HTERT RPE-1 (cell line): ENCODE results near the gene ALKBH3.

Experiments
- in situ Hi-C: fragments of 300-500 bp; cut with MboI; formaldehyde crosslinking; loops from 4 replicates; pipeline ENCODE4 v1.14.3; 2020; ENCODE audit warnings: low sequenced_read_pairs

ALKBH3 gene

DNA sequence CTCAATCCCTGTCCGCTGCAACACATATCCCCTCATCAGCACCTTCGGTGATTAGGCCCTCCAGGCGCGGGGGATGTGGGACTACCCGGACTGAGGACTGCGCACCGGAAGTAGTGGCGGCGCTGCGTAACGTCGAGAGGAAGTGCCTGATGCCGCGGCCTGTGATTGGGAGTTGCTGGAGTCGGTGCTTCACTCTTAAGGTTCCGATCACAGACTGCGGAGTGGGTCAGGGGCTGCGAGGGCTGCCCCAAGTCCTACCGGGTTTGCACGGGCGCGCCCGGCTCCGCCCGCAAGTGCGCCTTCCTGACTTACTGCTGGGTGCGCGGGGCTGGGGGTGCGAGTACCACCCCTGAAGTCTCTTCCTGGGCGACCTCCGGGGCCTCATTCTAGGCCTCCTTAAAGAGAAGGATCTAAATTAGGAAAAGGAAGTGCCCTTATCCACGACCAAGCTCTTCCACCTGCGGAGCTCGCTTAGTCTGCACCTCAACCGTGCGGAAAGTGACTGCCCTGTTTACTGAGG, at the start of gene ALKBH3:
Gene ALKBH3, plus strand, starts transcription at position 192 of the 520 bp plus-strand sequence. CDS start 1,822 bp downstream, outside the sequence.
- in situ Hi-C loops: no loop called here

DNA sequence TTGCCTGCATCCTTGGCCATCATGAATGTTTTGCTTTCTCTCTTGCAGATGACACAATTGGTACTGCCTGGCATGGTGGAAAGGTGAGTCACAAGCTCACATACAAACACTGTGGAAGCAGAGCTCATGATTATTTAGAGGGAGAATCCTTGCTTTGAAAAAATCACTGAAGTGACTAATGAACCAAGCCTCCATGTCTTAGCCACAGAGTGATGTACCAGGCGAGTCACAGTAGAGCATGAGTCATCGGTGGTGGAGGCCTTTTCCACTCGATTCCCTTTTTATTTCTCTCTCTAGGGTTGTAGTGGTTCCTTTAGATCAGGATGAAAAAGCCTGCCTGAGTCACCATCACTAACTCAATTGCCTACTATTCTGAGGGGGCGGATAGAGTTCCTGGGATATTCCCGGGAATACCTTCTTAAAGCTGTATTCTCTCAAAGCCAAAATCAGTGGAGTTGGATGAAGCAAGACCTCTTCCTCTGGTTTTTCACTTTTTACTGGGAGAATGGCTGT, 49.6 kb upstream of the ALKBH3 start:
- in situ Hi-C loops: no loop called here

DNA sequence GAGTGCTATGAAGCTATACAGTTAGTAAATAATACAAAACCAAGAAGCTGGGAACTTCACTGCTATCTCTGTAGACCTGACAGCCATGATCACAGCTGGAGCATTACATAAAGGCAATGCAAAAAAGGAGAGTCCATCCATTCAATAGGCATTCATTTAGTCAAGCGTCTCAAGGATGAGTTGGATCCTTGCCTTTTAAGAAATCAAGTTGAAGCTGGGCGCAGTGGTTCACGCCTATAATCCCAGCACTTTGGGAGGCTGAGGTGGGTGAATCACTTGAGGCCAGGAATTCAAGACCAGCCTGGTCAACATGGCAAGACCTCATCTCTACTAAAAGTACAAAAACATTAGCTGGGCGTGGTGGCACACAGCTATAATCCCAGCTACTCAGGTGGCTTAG, 48.1 kb upstream of the ALKBH3 start:
- in situ Hi-C loops: no loop called here

GRCh38 chr11:43833657-43834073, 47.0 kb upstream of the ALKBH3 start:
- in situ Hi-C loops: no loop called here

DNA sequence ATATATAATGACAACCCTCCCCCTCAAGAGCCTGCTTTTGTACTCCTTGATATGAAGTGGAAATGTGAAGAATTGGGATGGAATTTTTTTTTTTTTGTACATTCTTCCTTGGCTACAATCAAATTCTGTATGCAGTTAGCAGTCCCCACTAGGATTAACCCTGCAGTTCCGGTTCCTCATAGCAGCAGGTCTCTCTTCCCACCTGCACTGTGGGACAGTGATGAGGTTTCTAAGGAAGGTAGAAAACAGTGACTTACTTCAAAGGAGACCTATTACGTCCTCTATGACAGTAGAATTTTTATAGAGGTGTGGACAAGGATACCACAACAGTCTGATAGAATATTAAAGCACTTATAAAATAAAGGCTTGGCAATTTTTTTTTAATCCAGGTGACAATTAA, 46.3 kb upstream of the ALKBH3 start:
- in situ Hi-C loops: no loop called here

DNA sequence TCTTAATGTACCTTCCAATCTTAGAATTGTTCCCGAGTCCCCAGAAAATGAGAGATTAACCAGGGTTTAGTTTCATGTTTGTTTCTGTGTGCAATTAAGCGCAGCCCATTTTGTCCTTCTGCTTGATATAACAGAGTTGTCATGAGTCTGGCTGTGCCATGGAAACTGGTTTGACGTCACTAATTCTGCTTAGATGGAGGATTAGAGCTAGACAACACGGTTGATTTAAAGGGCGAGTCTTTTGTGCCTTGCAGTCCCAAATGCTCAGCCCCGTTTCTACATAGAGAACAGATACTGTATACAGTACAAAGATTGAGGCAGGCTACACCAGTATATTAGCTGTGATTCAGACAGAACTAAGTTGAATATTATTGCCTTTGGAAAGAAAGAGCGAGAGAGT, 45.5 kb upstream of the ALKBH3 start:
- in situ Hi-C loops: no loop called here

DNA sequence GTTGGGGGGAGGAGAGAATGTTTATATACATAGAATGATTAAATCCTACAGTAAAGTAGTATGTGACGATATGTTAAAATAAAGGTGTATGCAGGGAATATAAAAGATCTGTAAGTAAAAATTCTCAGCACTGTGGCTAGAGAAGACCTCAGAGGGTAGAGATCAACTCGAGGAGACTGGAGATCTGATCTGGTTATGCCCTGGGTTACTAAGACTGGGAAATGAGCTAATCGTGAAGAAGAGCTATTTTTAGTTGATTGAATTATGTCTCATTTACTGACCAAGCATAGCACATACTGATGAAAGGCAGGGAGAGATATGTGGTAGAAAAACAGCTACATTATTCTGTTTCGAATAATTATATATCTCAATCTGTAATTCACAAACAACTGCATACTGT, 42.8 kb upstream of the ALKBH3 start:
- in situ Hi-C loops: no loop called here

- in situ Hi-C loops: no loop called here
These were observed 38.6 kb upstream of the ALKBH3 start for GRCh38 chr11:43842021-43842420.

GRCh38 chr11:43845816-43846215, 34.8 kb upstream of the ALKBH3 start:
- in situ Hi-C loops: no loop called here

GRCh38 chr11:43852057-43852636, 28.5 kb upstream of the ALKBH3 start:
- in situ Hi-C loops: no loop called here

DNA sequence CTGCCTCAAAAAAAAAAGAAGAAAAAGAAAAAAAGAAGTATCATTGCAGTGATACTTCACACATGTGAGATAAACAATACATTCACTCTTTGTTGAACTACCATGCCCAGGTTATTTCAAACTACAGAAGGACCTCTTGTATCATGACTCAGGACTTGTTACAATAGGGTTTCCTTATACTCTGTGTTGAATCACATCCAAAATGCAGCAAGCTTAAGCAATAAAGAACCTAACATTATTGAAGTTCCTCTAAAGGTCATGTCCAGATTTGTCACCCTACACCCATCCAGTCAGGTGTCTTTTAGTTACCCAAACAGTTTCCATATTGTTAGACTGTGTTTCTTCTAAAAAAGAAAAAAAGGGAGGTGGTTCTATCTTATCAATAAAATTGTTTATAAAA, 26.9 kb upstream of the ALKBH3 start:
- in situ Hi-C loops: no loop called here

DNA sequence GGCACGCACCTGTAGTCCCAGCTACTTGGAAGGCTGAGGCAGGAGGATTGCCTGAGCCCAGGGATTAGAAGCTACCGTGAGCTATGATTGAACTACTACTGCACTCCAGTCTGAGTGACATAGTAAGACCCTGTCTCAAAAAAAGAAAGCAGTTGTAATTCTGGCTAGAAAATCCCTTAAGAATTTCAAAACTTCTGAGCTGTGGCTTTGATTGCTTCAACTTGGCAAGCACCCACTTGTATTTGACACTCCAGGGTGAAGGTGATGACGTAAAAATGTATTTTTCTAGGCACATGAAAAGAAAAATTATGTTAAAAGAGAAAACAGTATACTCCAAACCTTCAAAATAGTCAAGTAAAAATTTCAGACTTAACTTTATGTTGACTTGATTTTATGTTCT, 23.6 kb upstream of the ALKBH3 start:
- in situ Hi-C loops: no loop called here

GRCh38 chr11:43861141-43861540, 19.5 kb upstream of the ALKBH3 start:
- in situ Hi-C loops: no loop called here

DNA sequence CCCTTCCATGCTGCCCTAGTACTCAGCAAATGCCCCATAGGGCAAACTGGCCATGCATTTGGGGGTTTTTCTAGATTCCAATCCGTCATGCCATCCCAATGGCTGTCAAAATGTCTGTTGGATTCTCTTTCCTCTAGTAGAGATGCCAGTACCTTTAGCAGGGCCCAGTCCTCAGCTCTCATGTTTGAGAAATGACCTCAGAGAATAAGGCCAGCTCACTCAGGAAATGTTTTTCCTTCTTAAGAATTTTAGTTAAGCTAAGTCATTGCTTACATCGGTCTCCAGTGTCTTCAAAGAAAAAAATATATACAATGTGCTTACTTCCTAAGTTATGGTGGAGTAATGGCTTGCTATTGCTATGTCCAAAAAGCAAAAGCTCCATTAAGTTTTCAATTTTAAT, 14.1 kb upstream of the ALKBH3 start:
- in situ Hi-C loops: no loop called here

DNA sequence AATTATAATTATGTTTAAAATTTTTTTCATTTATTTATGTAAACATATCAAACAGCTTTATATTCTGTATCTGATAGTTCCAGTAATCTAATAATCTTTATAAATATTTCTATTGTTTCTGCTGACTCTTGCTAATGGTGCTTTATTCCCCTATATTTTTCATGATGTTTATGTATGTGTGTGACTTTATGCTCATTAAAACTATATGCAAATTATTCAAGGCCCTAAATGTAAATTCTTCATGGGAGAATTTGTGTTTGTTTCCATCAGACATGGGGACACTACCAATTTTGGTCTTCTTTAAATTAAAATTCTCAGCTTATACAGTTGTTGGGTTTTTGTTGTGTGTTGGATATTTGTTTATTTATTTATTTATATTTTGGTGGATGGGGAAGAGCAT, 13.7 kb upstream of the ALKBH3 start:
- in situ Hi-C loops: no loop called here

DNA sequence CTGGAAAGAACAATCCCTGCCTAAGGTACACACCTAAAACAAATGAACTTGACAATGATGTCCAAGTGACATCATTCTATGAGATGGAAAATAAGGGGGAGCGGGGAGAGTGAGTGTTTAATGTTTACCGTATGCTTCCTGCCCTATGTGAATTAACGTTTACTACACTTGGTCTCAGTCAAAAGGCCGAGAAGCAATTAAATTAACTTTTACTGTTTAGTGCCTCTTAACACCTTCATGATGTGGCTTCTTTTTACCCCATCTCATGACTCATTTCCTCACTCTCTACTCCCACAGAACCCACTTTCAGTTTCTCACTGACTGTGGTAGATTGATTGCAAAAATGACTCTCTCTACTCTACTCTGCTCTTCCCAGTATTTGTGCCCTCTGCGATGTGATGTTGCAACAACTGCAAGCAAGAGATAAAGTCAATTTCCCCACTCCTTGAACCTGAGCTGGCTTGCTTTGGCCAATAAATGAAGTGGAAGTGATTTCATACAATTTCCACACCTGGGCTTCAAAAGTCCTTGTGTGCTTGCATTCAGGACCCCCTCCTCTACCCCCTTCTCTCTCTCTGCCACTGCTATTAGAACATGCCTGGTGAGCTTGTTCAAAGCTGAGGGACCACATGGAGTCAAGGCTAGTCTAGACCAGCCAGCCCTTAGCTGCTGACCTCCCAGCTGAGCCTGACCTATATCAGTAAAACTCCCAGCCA, 11.6 kb upstream of the ALKBH3 start:
- in situ Hi-C loops: no loop called here

DNA sequence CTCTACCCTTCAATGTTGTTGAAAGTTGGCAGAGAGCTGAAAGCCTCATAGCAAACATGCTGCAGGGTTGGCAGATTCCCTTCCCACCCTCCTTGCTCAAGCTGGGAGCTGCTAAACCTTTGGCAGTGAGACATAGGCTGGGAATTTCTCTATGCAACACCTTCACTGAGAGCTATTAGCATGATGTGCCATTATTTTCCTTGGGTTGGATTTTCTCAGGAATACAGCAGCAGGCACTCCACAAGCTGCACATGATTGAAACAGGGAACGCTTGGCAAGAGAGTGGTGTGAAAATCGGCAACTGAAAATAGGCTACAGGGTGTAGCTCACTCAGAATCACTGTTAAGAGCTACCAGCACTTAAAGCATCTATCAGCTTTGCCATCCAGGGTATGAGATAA, 9.6 kb upstream of the ALKBH3 start:
- in situ Hi-C loops: no loop called here

DNA sequence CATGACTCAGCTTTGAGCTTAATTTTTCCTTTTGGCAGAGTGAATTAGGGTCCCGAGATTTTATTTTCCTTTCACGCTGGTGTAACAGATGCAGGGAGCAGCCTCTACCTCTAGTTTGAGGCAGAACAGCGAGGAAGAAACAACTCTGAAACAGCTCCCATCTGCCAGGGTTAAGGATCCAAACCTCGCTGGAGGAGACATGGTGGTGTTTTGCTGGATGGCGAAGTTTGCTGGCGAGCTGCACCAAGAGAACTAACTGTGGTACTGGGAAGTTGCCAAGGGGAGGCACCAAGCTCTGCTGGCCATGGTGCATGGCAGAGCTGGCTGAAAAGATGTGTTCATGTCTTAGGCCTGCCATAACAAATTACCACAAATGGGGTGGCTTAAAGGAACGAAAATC, 7.6 kb upstream of the ALKBH3 start:
- in situ Hi-C loops: no loop called here

DNA sequence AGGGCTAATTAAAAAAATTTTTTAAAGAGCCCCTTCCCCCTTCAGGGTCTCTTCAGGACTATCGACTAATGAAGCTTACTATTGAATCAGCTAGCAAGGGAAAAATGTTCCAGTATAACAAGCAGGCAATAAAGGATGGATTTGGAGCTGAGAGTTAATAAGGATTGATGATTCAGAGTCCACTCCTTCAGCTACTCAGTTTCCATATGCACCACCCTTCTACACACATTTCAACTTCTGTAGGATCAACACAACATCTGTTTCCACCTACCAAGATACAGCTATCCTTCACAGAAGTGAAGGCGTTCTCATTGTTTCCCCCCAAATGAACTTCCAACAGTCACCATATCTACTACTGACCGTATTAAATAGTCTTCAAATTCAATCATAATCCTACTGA, 6.6 kb upstream of the ALKBH3 start:
- in situ Hi-C loops: no loop called here

DNA sequence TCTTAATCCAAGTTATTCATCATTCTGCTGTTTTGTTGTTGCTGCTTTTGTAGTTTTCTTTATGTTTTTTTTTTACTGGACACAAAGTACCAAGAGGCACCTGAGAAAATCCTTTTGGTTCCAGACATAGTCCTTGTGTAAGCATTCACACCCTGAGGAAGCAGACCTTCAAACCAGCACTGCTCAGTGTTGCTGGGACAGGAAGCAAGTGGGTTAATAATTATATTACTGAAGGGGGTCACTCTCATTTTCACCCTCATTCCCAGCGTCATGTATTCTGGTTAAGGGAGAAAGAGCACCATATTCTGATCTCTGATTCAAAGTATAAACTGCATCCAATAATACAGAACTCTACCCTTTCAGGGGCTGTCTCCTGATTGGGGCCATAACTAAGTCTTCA, 5.9 kb upstream of the ALKBH3 start:
- in situ Hi-C loops: no loop called here

- in situ Hi-C loops: no loop called here
These were observed 617 bp upstream of the ALKBH3 start for GRCh38 chr11:43879789-43880639.

DNA sequence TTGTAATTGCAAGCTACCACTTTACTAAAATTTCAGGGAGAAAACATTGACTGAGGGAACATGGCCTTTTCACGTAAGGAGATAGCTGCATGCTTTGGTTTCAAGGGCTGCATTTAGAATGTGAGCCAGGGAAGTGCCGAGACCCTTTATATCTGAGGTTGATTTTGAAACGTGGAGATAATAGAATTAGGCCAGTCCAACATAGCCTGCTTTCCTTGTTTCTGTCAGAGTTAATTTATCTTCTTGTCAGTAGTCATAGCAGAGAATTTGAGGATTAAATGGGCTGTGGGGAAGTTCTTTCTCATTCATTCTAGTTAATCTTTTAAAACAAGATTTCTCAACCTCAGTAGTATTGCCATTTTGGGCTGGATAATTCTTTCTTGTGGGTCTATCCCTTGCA, 12.2 kb downstream of the ALKBH3 start:
- in situ Hi-C loops: no loop called here
